ENCODE results near the gene ZNF699. TPM values are rescaled to one million over a fixed set of nuclear protein-coding genes. Genes with fewer than 3 reads are reported as not detected.
"Not testable (repeated sequence)": the region's sequence is repeated elsewhere in the genome, so short reads cannot be mapped to it uniquely, and the experiment has no call there.

ZNF699 gene
- total RNA-seq, 4 donors from 2014 or later, result 2.0 to 17.1 (median 8.3) TPM

- in situ Hi-C loops (cut with MboI; ENCODE audit: low pct_ligation_motif_present in 1 of 4, low pct_unique_long_range_greater_than_20kb in 1 of 4, low sequenced_read_pairs in 3 of 4), result loop anchor here in 3 of 4 donors (25.0 kb wide), 1 partner anchor 481 kb away; no protein-coding TSS in a partner anchor
- 75 to 91% methylated on average over 1 of the region's 1 CpG for WGBS, 2 donors (ENCODE audit: low coverage in 1 of 2)
These were observed 3.2 kb downstream of the ZNF699 start for GRCh38 chr19:9306443-9306842.

GRCh38 chr19:9296336-9296735 is 13.3 kb downstream of the ZNF699 start:
- Histone ChIP-seq H3K27me3 (no peaks in the 10 kb centered on the region), H3K27ac (no peak overlapping the region), H3K4me1 (no peaks in the 10 kb centered on the region), H3K9me3 (peaks cover 89 to 100% of the 10 kb centered on the region in 2 donors), H3K36me3 (peaks cover 5 to 85% (median 47%) of the 10 kb centered on the region in 4 donors), H3K4me3 (no peak overlapping the region)
- intact Hi-C loops (cut with DNase I; ENCODE audit: low total_unique reads) (no loop called here), in situ Hi-C loops (cut with MboI; ENCODE audit: low pct_ligation_motif_present in 1 of 4, low pct_unique_long_range_greater_than_20kb in 1 of 4, low sequenced_read_pairs in 3 of 4) (no loop called here)
- TF ChIP-seq EP300 (IDR thresholded peaks at IDR 0.05; ENCODE audit: low read depth), result no peak
- DNase-seq, result no peak
- WGBS, 2 donors (ENCODE audit: low coverage in 1 of 2), result 98 to 100% methylated on average over 2 of the region's 2 CpGs

More at GRCh38 chr19:9306443-9306842, 3.2 kb downstream of the ZNF699 start:
- Histone ChIP-seq H3K27ac (no peak overlapping the region), H3K4me1 (peaks cover 0 to 15% (median 7%) of the 10 kb centered on the region in 4 donors), H3K27me3 (no peaks in the 10 kb centered on the region), H3K4me3 (no peak overlapping the region), H3K9me3 (peaks cover under 1 to 6% of the 10 kb centered on the region in 2 donors), H3K36me3 (peaks cover 0 to 37% (median 19%) of the 10 kb centered on the region in 4 donors)
- TF ChIP-seq POLR2AphosphoS5 (IDR thresholded peaks at IDR 0.05), result no peak
- TF ChIP-seq CTCF (IDR thresholded peaks at IDR 0.05), result no peak
- TF ChIP-seq EP300 (IDR thresholded peaks at IDR 0.05; ENCODE audit: low read depth), result no peak
- no peak for TF ChIP-seq POLR2A (IDR thresholded peaks at IDR 0.05)
- intact Hi-C loops (cut with DNase I; ENCODE audit: low total_unique reads), result no loop called here
- no peak for DNase-seq

GRCh38 chr19:9295411-9295849 is 14.2 kb downstream of the ZNF699 start:
- DNase-seq, result no peak
- Histone ChIP-seq H3K4me1 (no peaks in the 10 kb centered on the region), H3K36me3 (peaks cover 0 to 76% (median 41%) of the 10 kb centered on the region in 4 donors), H3K27ac (no peak overlapping the region), H3K27me3 (no peaks in the 10 kb centered on the region), H3K4me3 (no peak overlapping the region), H3K9me3 (peaks cover 89 to 100% of the 10 kb centered on the region in 2 donors)
- TF ChIP-seq CTCF (IDR thresholded peaks at IDR 0.05), result no peak
- in situ Hi-C loops (cut with MboI; ENCODE audit: low pct_ligation_motif_present in 1 of 4, low pct_unique_long_range_greater_than_20kb in 1 of 4, low sequenced_read_pairs in 3 of 4) (no loop called here), intact Hi-C loops (cut with DNase I; ENCODE audit: low total_unique reads) (no loop called here)
- 94 to 97% methylated on average over 3 to 4 of the region's 4 CpGs for WGBS, 2 donors (ENCODE audit: low coverage in 1 of 2)

GRCh38 chr19:9289231-9289884 is 20.3 kb downstream of the ZNF699 start:
- intact Hi-C loops (cut with DNase I; ENCODE audit: low total_unique reads) (no loop called here), in situ Hi-C loops (cut with MboI; ENCODE audit: low pct_ligation_motif_present in 1 of 4, low pct_unique_long_range_greater_than_20kb in 1 of 4, low sequenced_read_pairs in 3 of 4) (no loop called here)
- peaks cover 0 to 22% (median 8%) of the 10 kb centered on the region in 4 donors for H3K36me3 ChIP-seq
- H3K27ac ChIP-seq, result no peak overlapping the region
- 97 to 100% methylated on average over 2 of the region's 2 CpGs for WGBS, 2 donors (ENCODE audit: low coverage in 1 of 2)
- H3K9me3 ChIP-seq, result peaks cover 68 to 91% of the 10 kb centered on the region in 2 donors
- H3K4me3 ChIP-seq, result no peak overlapping the region
- no peak for TF ChIP-seq CTCF (IDR thresholded peaks at IDR 0.05)
- TF ChIP-seq POLR2AphosphoS5 (IDR thresholded peaks at IDR 0.05), result no peak
- no peak for TF ChIP-seq EP300 (IDR thresholded peaks at IDR 0.05; ENCODE audit: low read depth)
- no peak for DNase-seq
- H3K27me3 ChIP-seq, result no peaks in the 10 kb centered on the region
- H3K4me1 ChIP-seq, result no peaks in the 10 kb centered on the region

GRCh38 chr19:9283485-9283884 is 26.2 kb downstream of the ZNF699 start:
- H3K27ac ChIP-seq; H3K27me3 ChIP-seq; H3K36me3 ChIP-seq; H3K4me1 ChIP-seq; in situ Hi-C loops (cut with MboI; ENCODE audit: low pct_ligation_motif_present in 1 of 4, low pct_unique_long_range_greater_than_20kb in 1 of 4, low sequenced_read_pairs in 3 of 4); H3K4me3 ChIP-seq; DNase-seq; intact Hi-C loops (cut with DNase I; ENCODE audit: low total_unique reads): not testable (repeated sequence)
- 45% methylated on average over 21 of the region's 38 CpGs; no CpG with 5 or more reads in 1 of the 2 donors for WGBS, 2 donors (ENCODE audit: low coverage in 1 of 2)
- H3K9me3 ChIP-seq, result peaks cover 25 to 33% of the 10 kb centered on the region in 2 donors

Data from transverse colon (tissue), 4 donors.